ENCODE results near the gene CCNYL1.

The CCNYL1 gene

GRCh38 chr2:207796585-207797350, 85.3 kb downstream of the CCNYL1 start:
- DNase-seq: no peak

- DNase-seq: no peak
Measured at GRCh38 chr2:207801259-207801658, 89.8 kb downstream of the CCNYL1 start.

- no peak for DNase-seq
Measured at GRCh38 chr2:207802650-207803049, 91.2 kb downstream of the CCNYL1 start.

Data from stimulated activated CD4-positive, alpha-beta T cell treated with anti-CD3 and anti-CD28 coated beads, Interleukin-4, amount 100 ng/mL, for 24 hours (primary cell).